Activated naive CD8-positive, alpha-beta T cell treated with anti-CD3 and anti-CD28 coated beads, Interleukin-2, amount 50 U/mL, for 24 hours (primary cell): ENCODE data around the gene MRPS33.
"Not testable (repeated sequence)": the region's sequence is repeated elsewhere in the genome, so short reads cannot be mapped to it uniquely, and the experiment has no call there.

ENCODE experiments used
- ATAC-seq: fragments of 150-1000 bp; cut with Tn5 transposase; one replicate; pipeline ENCODE4 v1.10.0; 2021
- DNase-seq: peaks from one replicate; pipeline ENCODE4 v3.0.0; 2021
- H3K27ac Mint-ChIP-seq: one replicate; pipeline ENCODE4 v1.8.0; 2021; ENCODE audit warnings: mild to moderate bottlenecking, mixed read lengths
- H3K27me3 Mint-ChIP-seq: one replicate; pipeline ENCODE4 v1.8.0; 2021; ENCODE audit warnings: mixed read lengths
- H3K36me3 Mint-ChIP-seq: one replicate; pipeline ENCODE4 v1.8.0; 2021; ENCODE audit warnings: low read depth, mixed read lengths
- H3K4me1 Mint-ChIP-seq: one replicate; pipeline ENCODE4 v1.8.0; 2021; ENCODE audit warnings: mixed read lengths
- H3K4me3 Mint-ChIP-seq: one replicate; pipeline ENCODE4 v1.8.0; 2021; ENCODE audit warnings: mild to moderate bottlenecking, moderate library complexity, mixed read lengths
- H3K9me3 Mint-ChIP-seq: one replicate; pipeline ENCODE4 v1.8.0; 2021; ENCODE audit warnings: mixed read lengths

MRPS33 gene

GRCh38 chr7:140990193-140990962, 24.4 kb downstream of the MRPS33 start:
- no peaks in the 10 kb centered on the region for H3K9me3 Mint-ChIP-seq
- no peak for DNase-seq
- H3K4me1 Mint-ChIP-seq = no peaks in the 10 kb centered on the region
- ATAC-seq = no peak
- H3K27me3 Mint-ChIP-seq = no peaks in the 10 kb centered on the region
- H3K4me3 Mint-ChIP-seq = no peak overlapping the region
- no peaks in the 10 kb centered on the region for H3K36me3 Mint-ChIP-seq
- H3K27ac Mint-ChIP-seq = no peak overlapping the region

- no peak for ATAC-seq
- Mint-ChIP-seq H3K36me3 (no peaks in the 10 kb centered on the region), H3K9me3 (no peaks in the 10 kb centered on the region), H3K4me3 (no peak overlapping the region), H3K27me3 (no peaks in the 10 kb centered on the region), H3K4me1 (no peaks in the 10 kb centered on the region), H3K27ac (no peak overlapping the region)
- no peak for DNase-seq
Observed at GRCh38 chr7:140989068-140989467, 25.7 kb downstream of the MRPS33 start.

- Mint-ChIP-seq H3K27ac (no peak overlapping the region), H3K4me1 (no peaks in the 10 kb centered on the region)
- DNase-seq = no peak
Observed at GRCh38 chr7:140983802-140984201, 30.9 kb downstream of the MRPS33 start.

DNA sequence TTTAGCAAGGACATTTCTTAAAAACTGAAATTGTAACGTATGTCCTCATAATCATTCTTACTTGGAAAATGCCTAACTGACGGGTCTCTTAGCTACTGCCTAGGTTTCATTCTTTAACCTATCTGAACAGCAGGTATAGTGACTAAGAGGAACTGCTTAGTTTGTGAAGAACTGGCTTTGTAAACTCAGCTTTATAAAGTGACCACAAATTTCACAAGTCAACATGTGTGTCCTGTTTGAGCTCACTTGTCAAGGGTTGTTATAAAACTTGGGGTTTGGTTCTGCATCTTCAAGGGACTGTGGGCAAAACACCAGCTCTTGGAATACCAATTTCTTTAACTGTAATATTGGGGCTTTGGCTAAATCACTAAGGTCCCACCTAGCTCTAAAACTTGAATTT, 32.2 kb downstream of the MRPS33 start:
- Mint-ChIP-seq H3K4me3 (no peak overlapping the region), H3K27me3 (peaks cover 3% of the 10 kb centered on the region), H3K36me3 (no peaks in the 10 kb centered on the region), H3K9me3 (no peaks in the 10 kb centered on the region), H3K4me1 (no peaks in the 10 kb centered on the region), H3K27ac (no peak overlapping the region)
- DNase-seq = no peak
- ATAC-seq = no peak

More at GRCh38 chr7:140983802-140984201, 30.9 kb downstream of the MRPS33 start:
- no peak for ATAC-seq
- peaks cover 3% of the 10 kb centered on the region for H3K27me3 Mint-ChIP-seq
- no peak overlapping the region for H3K4me3 Mint-ChIP-seq
- no peaks in the 10 kb centered on the region for H3K36me3 Mint-ChIP-seq
- no peaks in the 10 kb centered on the region for H3K9me3 Mint-ChIP-seq

DNA sequence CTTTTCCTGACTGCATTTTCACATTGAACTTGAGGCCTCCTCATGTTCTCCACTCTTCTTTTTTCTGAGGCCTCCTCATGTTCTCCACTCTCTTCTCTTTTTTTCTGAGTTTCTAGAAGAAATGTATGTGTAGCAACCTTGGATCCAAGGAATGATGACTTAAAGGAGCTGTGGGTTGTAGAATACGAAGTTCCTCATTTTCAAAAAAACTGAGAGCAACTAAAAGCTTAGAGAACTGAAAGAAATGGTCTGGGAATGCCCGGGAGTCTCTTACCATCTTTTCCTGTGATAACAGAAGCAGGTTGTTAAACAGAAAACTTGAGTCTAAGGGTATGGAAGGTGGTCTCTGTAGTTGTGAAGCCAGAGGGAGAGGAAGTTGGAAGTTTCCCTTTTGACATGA, 32.8 kb downstream of the MRPS33 start:
- no peak for ATAC-seq
- Mint-ChIP-seq H3K27ac (no peak overlapping the region), H3K36me3 (no peaks in the 10 kb centered on the region), H3K4me1 (no peaks in the 10 kb centered on the region), H3K27me3 (peaks cover 3% of the 10 kb centered on the region), H3K9me3 (no peaks in the 10 kb centered on the region), H3K4me3 (no peak overlapping the region)
- DNase-seq = no peak

DNA sequence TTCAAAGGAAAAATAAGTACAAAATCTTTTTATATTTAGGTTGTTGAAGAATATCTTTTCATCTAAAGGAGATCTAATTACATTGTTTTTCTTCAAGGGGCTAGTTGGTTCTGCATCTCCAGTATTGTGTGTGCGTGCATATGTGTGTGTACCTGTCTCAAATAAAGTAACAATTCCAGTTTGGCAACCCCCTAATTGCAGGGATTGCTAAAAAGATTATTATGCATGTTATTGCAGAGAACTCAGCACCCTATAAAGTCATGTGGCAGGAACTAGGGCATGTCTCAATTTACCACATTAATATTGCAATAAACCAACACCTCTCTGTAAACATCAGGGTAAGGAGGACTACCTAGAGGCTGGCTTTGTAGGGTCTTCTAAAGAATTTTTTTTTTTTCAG, 37.0 kb downstream of the MRPS33 start:
- ATAC-seq (no peak), DNase-seq (no peak)
- no peaks in the 10 kb centered on the region for H3K4me1 Mint-ChIP-seq
- no peak overlapping the region for H3K27ac Mint-ChIP-seq
- no peaks in the 10 kb centered on the region for H3K9me3 Mint-ChIP-seq
- H3K27me3 Mint-ChIP-seq = peaks cover 3% of the 10 kb centered on the region
- no peak overlapping the region for H3K4me3 Mint-ChIP-seq
- no peaks in the 10 kb centered on the region for H3K36me3 Mint-ChIP-seq

- DNase-seq = no peak
- Mint-ChIP-seq H3K27ac (no peak overlapping the region), H3K4me3 (no peak overlapping the region), H3K27me3 (peaks cover 3% of the 10 kb centered on the region), H3K9me3 (no peaks in the 10 kb centered on the region), H3K36me3 (no peaks in the 10 kb centered on the region), H3K4me1 (no peaks in the 10 kb centered on the region)
- ATAC-seq = peak; percentile 24
Observed at GRCh38 chr7:140972876-140973829, 41.6 kb downstream of the MRPS33 start.

DNA sequence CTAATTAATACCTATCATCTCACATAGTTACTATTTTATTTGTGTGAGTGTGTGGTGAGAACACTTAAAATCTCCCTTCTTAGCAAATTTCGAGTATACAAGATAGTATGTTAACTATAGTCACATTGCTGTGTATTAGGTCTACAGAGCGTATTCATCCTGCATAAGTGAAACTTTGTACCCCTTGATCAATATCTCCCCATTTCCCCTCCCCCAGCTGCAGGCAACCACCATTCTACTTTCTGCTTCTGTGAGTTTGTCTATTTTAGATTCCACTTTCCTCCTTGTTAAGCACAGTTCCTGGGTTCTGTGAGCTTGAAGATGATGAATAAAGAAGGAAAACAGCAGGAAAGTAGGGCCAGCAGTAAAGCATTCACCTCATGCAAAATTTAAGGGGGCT, 42.4 kb downstream of the MRPS33 start:
- H3K4me1 Mint-ChIP-seq = no peaks in the 10 kb centered on the region
- H3K9me3 Mint-ChIP-seq = no peaks in the 10 kb centered on the region
- DNase-seq (no peak), ATAC-seq (no peak)
- H3K4me3 Mint-ChIP-seq = no peak overlapping the region
- H3K36me3 Mint-ChIP-seq = no peaks in the 10 kb centered on the region
- H3K27me3 Mint-ChIP-seq = peaks cover 3% of the 10 kb centered on the region
- H3K27ac Mint-ChIP-seq = no peak overlapping the region

DNA sequence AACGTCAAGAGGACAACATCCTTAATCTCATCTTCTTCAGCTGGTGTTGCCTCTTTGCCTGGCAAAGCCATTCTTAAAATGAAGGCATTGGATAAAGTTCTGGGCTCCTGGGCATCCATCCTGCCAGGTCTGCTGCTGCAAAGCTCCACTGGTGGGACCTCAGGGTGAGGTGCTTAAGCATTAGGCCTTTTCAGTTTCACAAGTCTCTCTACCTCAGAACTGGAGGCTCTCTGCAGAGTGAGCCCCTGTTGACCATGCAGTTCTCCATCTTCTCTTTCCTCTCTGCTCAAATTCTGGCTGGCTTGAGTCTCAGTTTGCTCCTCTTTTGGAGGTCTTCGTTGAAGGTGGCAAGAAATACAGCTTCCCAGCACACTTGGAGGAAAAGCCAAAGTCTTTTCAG, 47.3 kb downstream of the MRPS33 start:
- DNase-seq (no peak), ATAC-seq (no peak)
- no peaks in the 10 kb centered on the region for H3K4me1 Mint-ChIP-seq
- H3K27ac Mint-ChIP-seq = no peak overlapping the region
- H3K36me3 Mint-ChIP-seq = no peaks in the 10 kb centered on the region
- peaks cover 3% of the 10 kb centered on the region for H3K27me3 Mint-ChIP-seq
- no peaks in the 10 kb centered on the region for H3K9me3 Mint-ChIP-seq
- H3K4me3 Mint-ChIP-seq = no peak overlapping the region

DNA sequence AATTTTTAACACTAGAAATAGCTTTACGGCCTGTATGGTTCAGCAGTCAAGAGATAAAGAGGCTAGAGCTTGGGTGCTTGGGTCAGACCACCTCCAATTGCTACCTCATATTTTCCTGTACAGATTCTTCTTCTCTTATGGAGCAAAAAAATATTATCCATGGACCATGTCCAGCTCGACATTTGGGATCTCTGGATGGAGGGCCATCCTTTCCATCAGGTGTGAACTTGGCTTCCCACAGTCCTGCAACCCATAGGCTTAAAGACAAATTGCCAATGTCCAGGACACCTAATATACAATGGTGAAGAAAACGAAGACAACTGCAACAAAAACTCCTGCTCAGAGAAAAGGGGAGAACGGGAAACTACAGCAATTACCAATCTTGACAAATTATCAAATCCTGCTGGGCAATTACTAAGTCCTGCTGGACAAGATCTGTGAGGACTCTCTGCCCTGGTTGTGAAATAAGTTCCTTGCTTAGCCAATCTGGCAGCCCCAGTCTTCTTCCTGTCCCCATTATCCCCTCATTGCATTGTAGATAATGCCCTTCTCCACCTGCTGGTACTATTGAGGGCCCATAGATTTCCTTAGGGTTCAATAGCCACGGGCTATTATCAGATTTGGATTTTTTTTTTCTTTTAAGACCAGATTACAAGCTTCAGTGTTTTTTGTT, 48.1 kb downstream of the MRPS33 start:
- DNase-seq = no peak

DNA sequence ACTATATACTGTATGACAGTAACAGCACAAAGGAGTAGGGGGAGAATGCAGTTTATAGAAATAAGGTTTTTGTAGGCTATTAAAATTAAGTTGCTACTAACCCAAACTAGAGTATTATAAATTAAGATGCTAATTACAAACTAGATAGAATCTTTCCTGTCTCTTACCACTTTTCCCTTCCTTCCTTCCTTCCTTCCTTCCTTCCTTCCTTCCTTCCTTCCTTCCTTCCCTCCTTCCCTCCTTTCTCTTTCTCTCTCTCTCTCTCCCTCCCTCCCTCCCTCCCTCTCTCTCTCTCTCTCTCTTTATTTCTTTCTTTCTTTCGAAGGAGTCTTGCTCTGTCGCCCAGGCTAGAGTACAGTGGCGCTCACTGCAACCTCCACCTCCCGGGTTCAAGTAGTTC, 53.6 kb downstream of the MRPS33 start:
- peaks cover 3% of the 10 kb centered on the region for H3K27me3 Mint-ChIP-seq
- DNase-seq (no peak), ATAC-seq (no peak)
- no peak overlapping the region for H3K4me3 Mint-ChIP-seq
- H3K27ac Mint-ChIP-seq = no peak overlapping the region
- no peaks in the 10 kb centered on the region for H3K9me3 Mint-ChIP-seq
- peaks cover 1% of the 10 kb centered on the region for H3K36me3 Mint-ChIP-seq
- H3K4me1 Mint-ChIP-seq = no peaks in the 10 kb centered on the region

More for the DNA sequence above, 48.1 kb downstream of the MRPS33 start:
- Mint-ChIP-seq H3K36me3 (no peaks in the 10 kb centered on the region), H3K4me3 (no peak overlapping the region), H3K4me1 (no peaks in the 10 kb centered on the region), H3K27ac (no peak overlapping the region), H3K27me3 (peaks cover 3% of the 10 kb centered on the region), H3K9me3 (no peaks in the 10 kb centered on the region)
- ATAC-seq = no peak

DNA sequence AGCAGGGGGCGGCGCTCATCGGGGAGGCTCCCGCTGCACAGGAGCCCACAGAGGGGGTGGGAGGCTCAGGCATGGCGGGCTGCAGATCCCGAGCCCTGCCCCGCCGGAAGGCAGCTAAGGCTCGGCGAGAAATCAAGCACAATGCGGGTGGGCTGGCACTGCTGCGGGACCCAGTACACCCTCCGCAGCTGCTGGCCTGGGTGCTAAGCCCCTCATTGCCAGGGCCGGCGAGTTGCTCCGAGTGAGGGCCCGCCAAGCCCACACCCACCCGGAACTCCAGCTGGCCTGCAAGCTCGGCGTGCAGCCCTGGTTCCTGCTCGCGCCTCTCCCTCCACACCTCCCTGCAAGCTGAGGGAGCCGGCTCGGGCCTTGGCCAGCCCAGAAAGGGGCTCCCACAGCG, 57.8 kb downstream of the MRPS33 start:
- not testable (repeated sequence) for H3K27me3 Mint-ChIP-seq, H3K4me3 Mint-ChIP-seq, H3K9me3 Mint-ChIP-seq, H3K27ac Mint-ChIP-seq, DNase-seq, H3K36me3 Mint-ChIP-seq, ATAC-seq, H3K4me1 Mint-ChIP-seq
